ENCODE data around the gene GCHFR.
A peak's percentile ranks its signal among the peaks of the same experiment; 100 is the strongest.

Gene GCHFR

DNA sequence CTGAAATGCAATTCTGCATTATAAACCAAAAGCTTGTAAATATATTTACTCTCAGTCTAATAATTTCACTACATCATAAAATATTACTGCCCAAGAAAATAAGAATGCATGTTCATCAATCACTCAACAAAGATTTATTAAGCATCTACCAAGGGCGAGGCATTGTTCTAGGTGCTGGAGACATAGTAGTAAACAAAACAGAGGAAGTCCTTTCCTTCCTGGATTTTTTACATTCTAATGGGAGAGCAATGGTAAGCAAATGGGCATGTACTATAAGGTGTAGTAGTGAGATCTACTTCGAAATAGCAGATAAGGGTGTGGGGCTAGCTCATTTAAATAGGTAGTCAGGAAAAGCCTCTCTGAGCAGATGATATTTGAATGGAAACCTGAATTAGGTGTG, 32.2 kb downstream of the GCHFR start:
- TF ChIP-seq CTCF (IDR thresholded peaks at IDR 0.05; ENCODE audit: insufficient read depth, low read depth, low read length, missing control alignments), result no peak
- no peak for DNase-seq (ENCODE audit: low read depth)
- no peak overlapping the region for H3K4me3 ChIP-seq (ENCODE audit: low read length)

DNA sequence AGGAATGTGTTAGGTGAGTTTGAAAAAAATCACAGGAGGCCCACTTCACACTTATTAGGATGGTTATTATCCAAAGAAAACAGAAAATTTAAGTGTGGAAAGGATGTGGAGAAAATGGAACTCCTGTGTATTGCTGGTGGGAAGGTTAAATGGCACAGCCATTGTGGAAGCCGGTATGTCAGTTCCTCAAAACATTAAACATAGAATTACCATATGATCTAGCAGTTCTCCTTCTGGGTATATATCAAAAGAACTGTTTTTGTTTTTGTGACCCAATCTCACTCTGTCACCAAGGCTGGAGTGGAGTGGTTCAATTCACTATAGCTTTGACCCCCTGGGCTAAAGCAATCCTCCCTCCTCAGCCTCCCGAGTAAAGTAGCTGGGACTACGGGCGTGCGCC, 32.6 kb downstream of the GCHFR start:
- DNase-seq (ENCODE audit: low read depth), result no peak
- no peak for TF ChIP-seq CTCF (IDR thresholded peaks at IDR 0.05; ENCODE audit: insufficient read depth, low read depth, low read length, missing control alignments)
- no peak overlapping the region for H3K4me3 ChIP-seq (ENCODE audit: low read length)

DNA sequence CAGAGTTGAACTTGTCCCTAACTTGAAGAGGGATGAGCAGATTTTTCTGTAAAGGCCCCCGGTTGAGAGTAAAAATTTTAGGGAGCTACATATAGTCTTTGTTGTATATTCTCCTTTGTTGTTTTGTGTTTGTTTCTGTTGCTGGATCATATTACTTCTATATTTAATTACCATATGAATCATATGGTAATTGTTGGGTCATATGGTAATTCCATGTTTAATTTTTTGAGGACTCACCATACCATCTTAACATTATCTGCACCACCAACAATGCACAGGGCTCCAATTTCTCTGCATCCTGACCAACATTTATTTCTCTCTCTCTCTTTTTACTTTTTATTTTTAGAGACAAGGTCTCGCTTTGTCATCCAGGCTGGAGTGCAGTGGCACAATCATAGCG, 35.7 kb downstream of the GCHFR start:
- TF ChIP-seq CTCF (IDR thresholded peaks at IDR 0.05; ENCODE audit: insufficient read depth, low read depth, low read length, missing control alignments), result no peak
- no peak for DNase-seq (ENCODE audit: low read depth)
- H3K4me3 ChIP-seq (ENCODE audit: low read length), result no peak overlapping the region

GRCh38 chr15:40803076-40803475, 39.2 kb downstream of the GCHFR start:
- H3K4me3 ChIP-seq (ENCODE audit: low read length), result no peak overlapping the region
- no peak for DNase-seq (ENCODE audit: low read depth)
- no peak for TF ChIP-seq CTCF (IDR thresholded peaks at IDR 0.05; ENCODE audit: insufficient read depth, low read depth, low read length, missing control alignments)

GRCh38 chr15:40803688-40804087, 39.8 kb downstream of the GCHFR start:
- TF ChIP-seq CTCF (IDR thresholded peaks at IDR 0.05; ENCODE audit: insufficient read depth, low read depth, low read length, missing control alignments), result no peak
- DNase-seq (ENCODE audit: low read depth), result no peak
- no peak overlapping the region for H3K4me3 ChIP-seq (ENCODE audit: low read length)

GRCh38 chr15:40806672-40807027, 42.8 kb downstream of the GCHFR start:
- TF ChIP-seq CTCF (IDR thresholded peaks at IDR 0.05; ENCODE audit: insufficient read depth, low read depth, low read length, missing control alignments), result no peak
- no peak for DNase-seq (ENCODE audit: low read depth)
- peak overlapping the region; percentile 90 for H3K4me3 ChIP-seq (ENCODE audit: low read length)

GRCh38 chr15:40807028-40807887, 43.4 kb downstream of the GCHFR start, which contains the start of the genes DNAJC17 and ZFYVE19:
Gene DNAJC17 (minus strand): TSS chr15:40807473. CDS start chr15:40807446, 27 bp downstream.
Gene ZFYVE19 (plus strand): TSS chr15:40807089. CDS start chr15:40807590, 501 bp downstream.
- TF ChIP-seq CTCF (IDR thresholded peaks at IDR 0.05; ENCODE audit: insufficient read depth, low read depth, low read length, missing control alignments), result peak; percentile 29
- peak within 1 kb of the TSS; percentile 90 for H3K4me3 ChIP-seq (ENCODE audit: low read length)
- DNase-seq (ENCODE audit: low read depth), result peak; percentile 99
